ENCODE measurements around the gene TBRG1.

TBRG1 gene

DNA sequence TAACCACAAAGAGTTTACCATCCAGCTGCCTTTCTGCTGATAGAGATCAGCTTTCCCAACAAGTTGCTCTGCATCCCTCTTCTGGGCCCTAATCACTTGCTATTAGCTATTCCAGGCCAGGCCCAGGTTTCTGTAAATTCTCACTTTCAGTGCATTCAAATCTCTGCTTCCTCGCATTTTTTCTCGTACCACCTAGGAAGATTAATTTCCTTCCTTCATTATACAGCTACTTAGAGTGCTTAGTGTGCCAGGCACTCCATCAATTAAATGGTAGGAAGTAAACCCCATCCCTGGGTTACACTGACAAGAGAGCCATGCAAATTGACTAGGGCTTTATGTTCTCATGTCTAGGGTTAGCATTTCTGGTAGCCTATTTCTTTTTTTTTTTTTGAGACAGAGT is 41.2 kb downstream of the TBRG1 start:
- DNase-seq: no peak

DNA sequence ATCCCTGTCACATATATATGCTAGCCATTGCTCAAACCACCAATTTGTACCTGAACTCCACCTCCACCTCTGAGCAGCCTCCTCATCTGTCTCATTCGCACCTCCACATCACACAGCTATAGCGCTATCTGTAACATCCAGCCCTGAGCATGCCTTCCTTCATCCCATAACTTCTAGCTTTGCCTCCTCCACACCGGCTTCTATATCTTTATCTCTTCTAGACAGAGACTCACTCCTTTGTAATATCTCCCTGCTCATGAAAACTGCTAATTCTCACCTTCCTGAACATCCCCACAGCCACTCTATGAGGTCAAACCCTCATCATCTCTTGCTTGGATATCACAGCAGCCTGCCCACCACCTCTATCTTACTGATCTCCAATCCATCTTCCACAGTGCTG is 44.9 kb downstream of the TBRG1 start:
- no peak for DNase-seq

DNA sequence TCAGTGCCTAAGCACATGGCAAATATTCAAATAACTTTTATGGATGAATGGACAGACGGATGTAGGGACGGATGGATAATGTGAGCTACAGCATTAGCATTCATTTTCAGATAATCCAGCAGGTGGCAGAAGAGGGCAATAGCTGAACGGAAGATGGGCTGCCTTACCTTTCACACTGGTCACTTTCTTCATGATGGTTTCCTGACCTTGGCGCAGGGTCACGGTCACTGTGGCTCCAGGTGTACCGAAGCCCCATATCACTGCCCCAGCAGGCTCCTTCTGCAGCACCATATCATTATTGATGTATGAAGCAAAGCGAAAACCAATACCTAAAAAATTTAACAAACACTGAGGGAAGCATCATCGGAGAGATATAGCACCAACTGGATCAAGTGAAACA is 46.5 kb downstream of the TBRG1 start:
- DNase-seq: no peak

DNA sequence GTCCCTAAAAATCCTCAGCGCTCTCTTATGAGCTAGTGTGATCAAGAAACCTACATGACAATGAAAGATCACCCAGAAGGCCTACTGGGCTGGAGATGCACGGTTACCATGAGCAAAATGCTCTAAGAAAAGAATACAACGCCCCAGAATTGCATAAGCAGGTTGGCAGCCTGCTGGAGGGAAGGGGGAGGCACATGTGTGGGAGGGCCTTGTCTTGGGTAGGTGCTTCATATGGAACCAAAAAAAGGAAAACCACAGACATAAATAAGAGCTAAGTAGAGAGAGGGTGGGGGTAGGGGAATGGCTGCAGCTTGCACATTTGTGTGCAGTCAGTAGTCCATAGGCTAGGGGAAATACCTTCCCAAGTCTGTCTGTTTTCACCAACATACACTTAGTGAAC is 48.1 kb downstream of the TBRG1 start:
- DNase-seq: peak; percentile 59

- DNase-seq: no peak
Measured at GRCh38 chr11:124672536-124673215, 50.0 kb downstream of the TBRG1 start.

GRCh38 chr11:124673333-124674167 is 50.9 kb downstream of the TBRG1 start, which contains the start of the genes SIAE and SPA17:
TSS of gene SIAE (minus strand) at chr11:124673739. CDS start at chr11:124673708, 31 bp downstream.
TSS of gene SPA17 (plus strand) at chr11:124673904. CDS start at chr11:124675265, 1,361 bp downstream.
- DNase-seq: peak; percentile 57

DNA sequence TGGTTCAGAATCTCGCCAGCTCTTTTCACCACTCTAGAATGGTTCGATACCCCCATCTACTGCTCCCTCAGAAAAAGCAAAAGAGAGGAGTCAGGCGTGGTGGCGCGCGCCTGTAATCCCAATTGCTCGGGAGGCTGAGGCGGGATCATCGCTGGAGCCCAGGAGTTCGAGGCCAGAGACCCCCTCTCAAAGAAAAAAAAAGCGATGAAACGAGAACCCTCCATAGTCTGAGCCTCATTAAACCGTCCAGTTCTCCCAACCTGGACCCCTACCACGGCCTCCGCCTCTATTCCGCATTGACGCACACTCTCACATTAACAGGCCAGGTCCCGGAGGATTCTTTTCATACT is 51.5 kb downstream of the TBRG1 start:
- no peak for DNase-seq

- DNase-seq: no peak
Measured at GRCh38 chr11:124674571-124674970, 51.9 kb downstream of the TBRG1 start.

DNA sequence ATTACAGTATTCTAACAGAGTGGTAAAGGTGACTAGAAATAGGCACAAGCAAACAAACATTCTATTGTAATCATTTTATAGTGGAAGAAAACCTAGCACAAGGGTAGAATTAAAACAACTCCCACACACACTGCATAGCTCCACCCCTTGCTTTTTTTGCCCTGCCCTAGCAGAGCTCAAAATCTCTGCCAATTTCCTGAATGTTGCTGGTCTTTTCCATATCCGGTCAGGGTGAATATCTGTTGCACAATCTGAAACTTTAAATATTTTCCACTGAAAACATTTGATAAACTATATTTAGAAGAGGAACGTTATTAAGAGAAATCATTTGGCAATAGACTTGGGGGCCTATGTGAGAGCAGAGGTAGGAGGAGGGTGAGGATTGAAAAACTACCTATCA is 53.7 kb downstream of the TBRG1 start:
- no peak for DNase-seq

GRCh38 chr11:124678416-124678815 is 55.8 kb downstream of the TBRG1 start:
- DNase-seq: no peak

DNA sequence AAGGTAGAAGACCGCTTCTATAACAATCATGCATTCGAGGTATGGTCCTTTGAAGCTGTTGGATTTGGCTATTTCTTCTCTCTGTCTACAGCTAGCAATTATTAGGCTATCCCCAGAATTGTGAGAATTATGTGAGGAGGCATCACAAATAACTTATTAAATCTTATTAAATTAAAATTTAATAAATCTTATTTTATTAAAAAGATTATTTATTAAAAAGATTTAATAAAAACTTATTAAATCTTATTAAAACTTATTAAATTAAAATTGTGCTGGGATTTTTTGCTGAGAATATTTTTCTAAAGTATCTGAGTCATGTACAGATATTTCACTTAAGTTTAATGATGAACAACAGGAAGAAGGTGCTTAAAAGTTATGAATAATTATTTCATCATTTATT is 58.8 kb downstream of the TBRG1 start:
- DNase-seq: no peak

DNA sequence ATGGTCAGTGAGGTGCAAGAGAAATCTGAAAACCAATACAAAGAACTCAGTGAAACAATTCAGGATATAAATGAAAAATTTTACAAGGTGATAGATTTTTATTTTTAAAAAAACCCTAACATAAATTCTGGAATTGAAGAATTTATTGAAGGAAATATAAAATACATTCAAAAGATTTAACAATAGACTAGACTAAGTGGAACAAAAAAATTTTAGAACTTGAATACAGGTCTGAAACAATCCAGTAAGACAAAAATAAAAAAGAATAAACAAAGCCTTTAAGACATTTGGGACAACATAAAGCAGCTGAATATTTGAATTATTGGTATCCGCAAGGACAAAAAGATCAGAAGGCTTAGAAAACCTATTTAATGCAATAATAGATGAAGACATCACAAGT is 59.8 kb downstream of the TBRG1 start:
- DNase-seq: no peak

Measured in SIG-M5 (cell line).